B cell (primary cell): ENCODE measurements around the gene STARD3.

Experiments
- EZH2 ChIP-seq: IDR thresholded peaks from 2 replicates; pipeline ENCODE4 v1.6.1; 2012; ENCODE audit warnings: borderline replicate concordance, low read depth, mild to moderate bottlenecking, moderate library complexity, low read length; ENCODE audit not compliant: insufficient read depth, poor library complexity, severe bottlenecking
- TF ChIP-seq, protein P1 (sequence below): fragments of 200-600 bp; IDR thresholded peaks from one replicate; pipeline ENCODE4 v1.8.0; 2022; ENCODE audit warnings: antibody characterized with exemption, mild to moderate bottlenecking

DNA sequence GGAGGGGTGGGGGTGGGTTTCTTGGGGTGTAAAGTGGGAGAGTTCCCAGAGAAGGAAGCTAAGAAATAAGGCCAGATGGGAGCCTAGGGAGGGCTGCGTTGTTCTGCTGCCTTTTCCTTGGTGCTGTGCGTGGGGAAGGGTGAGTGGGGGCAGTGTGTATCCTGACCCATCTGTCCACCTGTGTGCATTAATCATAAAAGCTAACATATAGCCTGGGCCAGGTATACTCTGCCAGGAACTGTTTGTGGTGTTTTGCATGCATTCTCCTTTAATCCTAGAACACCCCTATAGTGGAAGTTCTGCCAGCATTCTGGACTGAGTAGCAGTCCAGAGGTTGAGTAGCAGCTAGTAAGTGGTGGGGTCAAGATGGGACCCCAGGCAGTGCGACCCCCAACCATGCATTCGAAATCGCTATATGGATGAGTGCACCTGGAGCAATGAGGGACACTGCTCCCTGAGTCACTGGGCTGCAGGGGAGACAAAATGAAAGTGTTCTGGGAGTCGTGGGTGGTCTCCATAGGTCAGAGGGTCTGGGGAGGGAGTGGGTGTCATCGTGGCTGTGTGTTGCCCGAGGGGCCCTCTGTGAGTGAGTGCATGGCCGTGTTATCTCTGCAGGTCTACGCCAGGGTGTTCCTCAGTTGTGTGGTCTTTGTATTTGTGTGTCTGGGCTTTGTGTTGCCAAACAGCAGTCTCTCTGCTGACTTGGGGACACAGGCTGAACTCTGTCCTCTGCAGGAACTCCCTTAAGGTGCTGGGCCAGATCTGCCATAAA, 64.3 kb downstream of the STARD3 start:
- TF ChIP-seq, protein P1, sequence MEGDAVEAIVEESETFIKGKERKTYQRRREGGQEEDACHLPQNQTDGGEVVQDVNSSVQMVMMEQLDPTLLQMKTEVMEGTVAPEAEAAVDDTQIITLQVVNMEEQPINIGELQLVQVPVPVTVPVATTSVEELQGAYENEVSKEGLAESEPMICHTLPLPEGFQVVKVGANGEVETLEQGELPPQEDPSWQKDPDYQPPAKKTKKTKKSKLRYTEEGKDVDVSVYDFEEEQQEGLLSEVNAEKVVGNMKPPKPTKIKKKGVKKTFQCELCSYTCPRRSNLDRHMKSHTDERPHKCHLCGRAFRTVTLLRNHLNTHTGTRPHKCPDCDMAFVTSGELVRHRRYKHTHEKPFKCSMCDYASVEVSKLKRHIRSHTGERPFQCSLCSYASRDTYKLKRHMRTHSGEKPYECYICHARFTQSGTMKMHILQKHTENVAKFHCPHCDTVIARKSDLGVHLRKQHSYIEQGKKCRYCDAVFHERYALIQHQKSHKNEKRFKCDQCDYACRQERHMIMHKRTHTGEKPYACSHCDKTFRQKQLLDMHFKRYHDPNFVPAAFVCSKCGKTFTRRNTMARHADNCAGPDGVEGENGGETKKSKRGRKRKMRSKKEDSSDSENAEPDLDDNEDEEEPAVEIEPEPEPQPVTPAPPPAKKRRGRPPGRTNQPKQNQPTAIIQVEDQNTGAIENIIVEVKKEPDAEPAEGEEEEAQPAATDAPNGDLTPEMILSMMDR: no peak
- no peak for TF ChIP-seq EZH2
